ENCODE results near the gene CLTA.
A peak's percentile ranks its signal among the peaks of the same experiment; 100 is the strongest.

The CLTA gene

GRCh38 chr9:36162211-36162738 lies 28.4 kb upstream of the CLTA start:
- peaks cover 81% of the 10 kb centered on the region for H3K4me1 Mint-ChIP-seq
- H3K27me3 Mint-ChIP-seq (ENCODE audit: low read depth): no peaks in the 10 kb centered on the region
- no peak for TF ChIP-seq CTCF (IDR thresholded peaks at IDR 0.05; ENCODE audit: unreplicated experiment in 3 of 3)
- peaks cover 18% of the 10 kb centered on the region for H3K36me3 Mint-ChIP-seq (ENCODE audit: low read depth)
- H3K9me3 Mint-ChIP-seq: peaks cover 8% of the 10 kb centered on the region
- H3K27ac Mint-ChIP-seq: peak overlapping the region; percentile 99 to 100 (median 100)
- H3K4me3 Mint-ChIP-seq: no peak overlapping the region

GRCh38 chr9:36163049-36163785 lies 27.5 kb upstream of the CLTA start:
- H3K27ac Mint-ChIP-seq: peak overlapping the region; percentile 99 to 100 (median 100)
- peaks cover 3% of the 10 kb centered on the region for H3K9me3 Mint-ChIP-seq

GRCh38 chr9:36163786-36164170 lies 26.9 kb upstream of the CLTA start:
- H3K27me3 Mint-ChIP-seq (ENCODE audit: low read depth): no peaks in the 10 kb centered on the region
- H3K4me1 Mint-ChIP-seq: peaks cover 72% of the 10 kb centered on the region
- TF ChIP-seq CTCF (IDR thresholded peaks at IDR 0.05; ENCODE audit: unreplicated experiment in 3 of 3): no peak
- H3K4me3 Mint-ChIP-seq: peak overlapping the region; percentile 24 to 80 (median 79)
- peaks cover 3% of the 10 kb centered on the region for H3K36me3 Mint-ChIP-seq (ENCODE audit: low read depth)
- H3K27ac Mint-ChIP-seq: peak overlapping the region; percentile 99 to 100 (median 100)
- H3K9me3 Mint-ChIP-seq: no peaks in the 10 kb centered on the region

More at GRCh38 chr9:36163049-36163785, 27.5 kb upstream of the CLTA start:
- Mint-ChIP-seq H3K27me3 (ENCODE audit: low read depth) (no peaks in the 10 kb centered on the region), H3K4me3 (peak overlapping the region; percentile 30 to 80 (median 31)), H3K36me3 (ENCODE audit: low read depth) (peaks cover 9% of the 10 kb centered on the region), H3K4me1 (peaks cover 77% of the 10 kb centered on the region)
- TF ChIP-seq CTCF (IDR thresholded peaks at IDR 0.05; ENCODE audit: unreplicated experiment in 3 of 3): no peak

GRCh38 chr9:36164372-36164771 lies 26.3 kb upstream of the CLTA start:
- TF ChIP-seq CTCF (IDR thresholded peaks at IDR 0.05; ENCODE audit: unreplicated experiment in 3 of 3): no peak
- Mint-ChIP-seq H3K36me3 (ENCODE audit: low read depth) (no peaks in the 10 kb centered on the region), H3K27me3 (ENCODE audit: low read depth) (no peaks in the 10 kb centered on the region), H3K4me1 (peaks cover 66% of the 10 kb centered on the region), H3K9me3 (no peaks in the 10 kb centered on the region), H3K27ac (peak overlapping the region; percentile 99 to 100 (median 100)), H3K4me3 (peak overlapping the region; percentile 22 to 80 (median 79))

- H3K27me3 Mint-ChIP-seq (ENCODE audit: low read depth): no peaks in the 10 kb centered on the region
- H3K4me3 Mint-ChIP-seq: peak overlapping the region; percentile 58 to 80 (median 79)
- TF ChIP-seq CTCF (IDR thresholded peaks at IDR 0.05; ENCODE audit: unreplicated experiment in 3 of 3): no peak
- H3K27ac Mint-ChIP-seq: peak overlapping the region; percentile 99 to 100 (median 100)
- H3K9me3 Mint-ChIP-seq: no peaks in the 10 kb centered on the region
- peaks cover 63% of the 10 kb centered on the region for H3K4me1 Mint-ChIP-seq
- no peaks in the 10 kb centered on the region for H3K36me3 Mint-ChIP-seq (ENCODE audit: low read depth)
Observed at GRCh38 chr9:36164989-36165388, 25.7 kb upstream of the CLTA start.

GRCh38 chr9:36165826-36166167 lies 24.9 kb upstream of the CLTA start:
- peak overlapping the region; percentile 38 to 99 (median 88) for H3K27ac Mint-ChIP-seq
- no peaks in the 10 kb centered on the region for H3K36me3 Mint-ChIP-seq (ENCODE audit: low read depth)
- no peak for TF ChIP-seq CTCF (IDR thresholded peaks at IDR 0.05; ENCODE audit: unreplicated experiment in 3 of 3)
- peaks cover 56% of the 10 kb centered on the region for H3K4me1 Mint-ChIP-seq
- H3K27me3 Mint-ChIP-seq (ENCODE audit: low read depth): no peaks in the 10 kb centered on the region
- peak overlapping the region in 2 of 3 experiments; percentile 79 to 80 for H3K4me3 Mint-ChIP-seq
- no peaks in the 10 kb centered on the region for H3K9me3 Mint-ChIP-seq

All from nephron (organoid).